H1 (cell line): Measurements from ENCODE around the gene NBAS. TPM values are rescaled to one million over a fixed set of nuclear protein-coding genes. Genes with fewer than 3 reads are reported as not detected.

Experiments
- CTCF ChIA-PET: fragments of 300-600 bp; sonication (Branson Sonifier 250); formaldehyde crosslinking; loops from one replicate; lab custom pipeline; 2021; ENCODE audit not compliant: partially characterized antibody; lab: Charles Lee
- POLR2A ChIA-PET: fragments of 300-600 bp; sonication (Branson Sonifier 250); formaldehyde crosslinking; loops from one replicate; lab custom pipeline; 2021; ENCODE audit warnings: inconsistent platforms; ENCODE audit not compliant: partially characterized antibody; lab: Charles Lee
- DNase-seq, 2 experiments: peaks; one replicate each; pipeline versions ENCODE4 v3.0.0 to v3.0.0-alpha.2; 2010 to 2022; ENCODE audit warnings: low spot score in 2 of 2, low read depth in 1 of 2, mixed read lengths in 1 of 2
- FAIRE-seq: peaks from 2 replicates; lab custom pipeline; 2011; peaks lifted over from hg19 to GRCh38; lab: Jason Lieb, UNC
- H2AFZ ChIP-seq: 2 replicates; pipeline ENCODE4 v1.8.1; 2012; ENCODE audit warnings: low read length, inconsistent platforms
- H2AK5ac ChIP-seq: 2 replicates; pipeline ENCODE4 v1.6.1; 2013; ENCODE audit warnings: low read depth, low read length
- H2BK120ac ChIP-seq: replicated peaks from 2 replicates; pipeline ENCODE3; 2013; ENCODE audit warnings: low read depth, low read length, inconsistent platforms
- H2BK12ac ChIP-seq: 2 replicates; pipeline ENCODE4 v1.6.1; 2013; ENCODE audit warnings: low read depth, low read length
- H2BK15ac ChIP-seq: 2 replicates; pipeline ENCODE4 v1.6.1; 2013; ENCODE audit warnings: low read length
- H2BK20ac ChIP-seq: 2 replicates; pipeline ENCODE4 v1.6.1; 2013; ENCODE audit warnings: low read length
- H2BK5ac ChIP-seq: 2 replicates; pipeline ENCODE4 v1.6.1; 2013; ENCODE audit warnings: low read depth, low read length
- H3K14ac ChIP-seq: 2 replicates; pipeline ENCODE4 v1.6.1; 2013; ENCODE audit warnings: inconsistent platforms; ENCODE audit not compliant: insufficient read length
- H3K18ac ChIP-seq: 2 replicates; pipeline ENCODE4 v1.6.1; 2013; ENCODE audit warnings: low read length; ENCODE audit errors: extremely low read depth
- H3K23ac ChIP-seq: 2 replicates; pipeline ENCODE4 v1.6.1; 2013; ENCODE audit warnings: inconsistent platforms; ENCODE audit not compliant: insufficient read length
- H3K23me2 ChIP-seq: 2 replicates; pipeline ENCODE4 v1.6.1; 2013; ENCODE audit warnings: low read depth, low read length
- H3K27ac ChIP-seq: 2 replicates; pipeline ENCODE4 v1.6.1; 2011; ENCODE audit warnings: low read depth, low read length, inconsistent platforms
- H3K27me3 ChIP-seq, 4 experiments: replicated peaks in 1 of 4; 1 replicate in 1 of 4; 2 replicates in 3 of 4; pipeline versions ENCODE4 v1.6.1 to v1.8.1; 2011 to 2013; ENCODE audit warnings: low read length in 3 of 4, mild to moderate bottlenecking in 3 of 4, inconsistent platforms in 2 of 4, mixed read lengths in 2 of 4, moderate library complexity in 1 of 4; ENCODE audit not compliant: control insufficient read depth in 3 of 4, insufficient read depth in 3 of 4; ENCODE audit errors: extremely low read depth in 1 of 4
- H3K36me3 ChIP-seq, 4 experiments: 2 replicates each; pipeline versions ENCODE4 v1.6.1 to v1.8.1; 2011 to 2013; ENCODE audit warnings: mild to moderate bottlenecking in 4 of 4, low read length in 3 of 4, moderate library complexity in 2 of 4, control low read depth in 1 of 4, inconsistent platforms in 1 of 4; ENCODE audit not compliant: insufficient read depth in 4 of 4, control insufficient read depth in 2 of 4
- H3K4ac ChIP-seq: replicated peaks from 2 replicates; pipeline ENCODE3; 2013; ENCODE audit warnings: low read length, low read depth, mixed read lengths, inconsistent platforms; ENCODE audit not compliant: insufficient read length
- H3K4me1 ChIP-seq, 4 experiments: replicated peaks in 1 of 4; 1 replicate in 1 of 4; 2 replicates in 3 of 4; pipeline versions ENCODE4 v1.6.1 to v1.8.1; 2011 to 2013; ENCODE audit warnings: low read length in 3 of 4, inconsistent platforms in 2 of 4, mixed read lengths in 1 of 4; ENCODE audit not compliant: insufficient read depth in 4 of 4, control insufficient read depth in 3 of 4
- H3K4me2 ChIP-seq, 2 experiments: 2 replicates each; pipeline versions ENCODE4 v1.6.1 to v1.8.1; 2011 to 2013; ENCODE audit warnings: low read depth in 2 of 2, low read length in 2 of 2, control low read depth in 1 of 2, inconsistent platforms in 1 of 2, mild to moderate bottlenecking in 1 of 2; ENCODE audit not compliant: insufficient read depth in 1 of 2
- H3K4me3 ChIP-seq, 4 experiments: fragments of 200-600, 300-600 bp in 1 of 4; sonication (generic), shearing (Covaris generic), sonication (Bioruptor Twin) in 1 of 4; 2 replicates each; pipeline versions ENCODE4 v1.5.1 to v1.8.1; 2011 to 2016; ENCODE audit warnings: low read length in 4 of 4, low read depth in 3 of 4, control low read depth in 2 of 4, inconsistent platforms in 2 of 4, mild to moderate bottlenecking in 2 of 4, mixed read lengths in 1 of 4, moderate library complexity in 1 of 4; ENCODE audit not compliant: insufficient read depth in 2 of 4; ENCODE audit errors: extremely low read depth in 1 of 4
- H3K56ac ChIP-seq: replicated peaks from 2 replicates; pipeline ENCODE3; 2013; ENCODE audit warnings: low read depth, mild to moderate bottlenecking, mixed read lengths, low read length, inconsistent platforms; ENCODE audit not compliant: insufficient read length
- H3K79me1 ChIP-seq: 2 replicates; pipeline ENCODE4 v1.6.1; 2013; ENCODE audit warnings: low read depth, low read length, control low read depth
- H3K79me2 ChIP-seq, 2 experiments: 2 replicates each; pipeline versions ENCODE4 v1.6.1 to v1.8.1; 2012 to 2013; ENCODE audit warnings: low read length in 2 of 2, mild to moderate bottlenecking in 2 of 2, inconsistent platforms in 1 of 2; ENCODE audit not compliant: insufficient read depth in 2 of 2, control insufficient read depth in 1 of 2
- H3K9ac ChIP-seq, 4 experiments: replicated peaks in 1 of 4; 1 replicate in 1 of 4; 2 replicates in 3 of 4; pipeline versions ENCODE4 v1.6.1 to v1.8.1; 2011 to 2013; ENCODE audit warnings: low read depth in 3 of 4, low read length in 3 of 4, control low read depth in 2 of 4, mild to moderate bottlenecking in 2 of 4, moderate library complexity in 2 of 4, inconsistent platforms in 1 of 4; ENCODE audit errors: extremely low read depth in 1 of 4
- H3K9me3 ChIP-seq, 2 experiments: 2 replicates each; pipeline versions ENCODE4 v1.6.1 to v1.8.1; 2012 to 2013; ENCODE audit warnings: mild to moderate bottlenecking in 2 of 2, moderate library complexity in 2 of 2, control low read depth in 1 of 2, inconsistent platforms in 1 of 2, low read depth in 1 of 2, low read length in 1 of 2, mixed read lengths in 1 of 2; ENCODE audit not compliant: insufficient read depth in 2 of 2
- H4K20me1 ChIP-seq, 2 experiments: replicated peaks in 1 of 2; 2 replicates each; pipeline versions ENCODE3 to v1.8.1; 2011 to 2013; ENCODE audit warnings: inconsistent platforms in 2 of 2, low read length in 2 of 2, mild to moderate bottlenecking in 1 of 2; ENCODE audit not compliant: insufficient read depth in 2 of 2, control insufficient read depth in 1 of 2
- H4K5ac ChIP-seq: 2 replicates; pipeline ENCODE4 v1.6.1; 2013; ENCODE audit warnings: low read length, low read depth, mixed read lengths, inconsistent platforms; ENCODE audit not compliant: insufficient read length
- H4K8ac ChIP-seq: 2 replicates; pipeline ENCODE4 v1.8.0; 2013; ENCODE audit warnings: mild to moderate bottlenecking, moderate library complexity, low read length, inconsistent platforms; ENCODE audit not compliant: insufficient read depth; ENCODE audit errors: extremely low read depth
- H4K91ac ChIP-seq: replicated peaks from 2 replicates; pipeline ENCODE3; 2013; ENCODE audit warnings: low read length, mixed read lengths, inconsistent platforms; ENCODE audit not compliant: insufficient read length
- CBX5 ChIP-seq: fragments of 300-800, 300-1000 bp; sonication (generic); IDR thresholded peaks from 2 replicates; pipeline ENCODE4 v1.7.1; 2016; ENCODE audit warnings: antibody characterized with exemption, low read length, low read depth
- CEBPB ChIP-seq: IDR thresholded peaks from 2 replicates; pipeline ENCODE4 v1.6.1; 2012; ENCODE audit warnings: low read depth, low read length
- CHD1 ChIP-seq: IDR thresholded peaks from 2 replicates; pipeline ENCODE4 v1.6.1; 2012; ENCODE audit warnings: low read depth, low read length, improper control_type of control experiment
- CTCF ChIP-seq, 3 experiments: IDR thresholded peaks; 1 replicate in 2 of 3; 2 replicates in 1 of 3; pipeline versions ENCODE4 v1.5.1 to v1.6.1; 2011; ENCODE audit warnings: low read length in 3 of 3, mild to moderate bottlenecking in 3 of 3, inconsistent platforms in 2 of 3, low read depth in 1 of 3, moderate library complexity in 1 of 3; ENCODE audit not compliant: insufficient read depth in 1 of 3; ENCODE audit errors: control extremely low read depth in 1 of 3
- E2F6 ChIP-seq: IDR thresholded peaks from 2 replicates; pipeline ENCODE4 v1.6.1; 2012; ENCODE audit warnings: inconsistent platforms
- KDM4A ChIP-seq: IDR thresholded peaks from one replicate; pipeline ENCODE4 v1.7.1; 2012; ENCODE audit warnings: low read depth, mild to moderate bottlenecking, moderate library complexity, low read length, inconsistent platforms; ENCODE audit not compliant: severe bottlenecking
- NRF1 ChIP-seq: IDR thresholded peaks from 2 replicates; pipeline ENCODE4 v1.6.1; 2011; ENCODE audit warnings: mild to moderate bottlenecking, low read depth, low read length, improper control_type of control experiment
- RBBP5 ChIP-seq: IDR thresholded peaks from 2 replicates; pipeline ENCODE4 v1.7.1; 2012; ENCODE audit warnings: low read depth, mild to moderate bottlenecking, inconsistent platforms, low read length, moderate library complexity, borderline replicate concordance
- RNF2 ChIP-seq: fragments of 200-900, 300-1000 bp; sonication (generic); IDR thresholded peaks from 2 replicates; pipeline ENCODE4 v1.7.1; 2016; ENCODE audit warnings: borderline replicate concordance, low read depth, mild to moderate bottlenecking, antibody characterized with exemption, low read length; ENCODE audit not compliant: poor library complexity, severe bottlenecking; ENCODE audit errors: missing control alignments
- SIX5 ChIP-seq: IDR thresholded peaks from 2 replicates; pipeline ENCODE4 v1.6.1; 2011; ENCODE audit warnings: mild to moderate bottlenecking, low read depth, low read length
- SP4 ChIP-seq: IDR thresholded peaks from 2 replicates; pipeline ENCODE4 v1.6.1; 2012; ENCODE audit warnings: low read length, inconsistent platforms
- SRF ChIP-seq: IDR thresholded peaks from 2 replicates; pipeline ENCODE4 v1.6.1; 2011; ENCODE audit warnings: mild to moderate bottlenecking, low read depth, low read length, moderate library complexity
- WGBS, 2 experiments: shearing (Covaris generic) in 1 of 2; methylation state at CpG; one replicate each; pipeline versions ENCODE4 v1.1.6 to v1.1.7; 2013 to 2015; ENCODE audit warnings: low lambda C conversion rate in 2 of 2, mixed read lengths in 2 of 2, inconsistent platforms in 1 of 2, low coverage in 1 of 2, missing lambda C conversion rate in 1 of 2; ENCODE audit not compliant: insufficient replicate concordance in 2 of 2, insufficient coverage in 1 of 2, insufficient read length in 1 of 2; ENCODE audit errors: extremely low coverage in 1 of 2, missing lambda C conversion rate in 1 of 2; 5-methylcytosine and 5-hydroxymethylcytosine counted together
- polyA plus RNA-seq, 7 experiments: library from polyadenylated mRNA; depleted of rRNA in 3 of 7; stranded (reverse) in 5 of 7; unstranded in 2 of 7; fragments of >200 nt in 5 of 7; fragments of 200-250 nt in 2 of 7; gene quantifications; 1 replicate in 5 of 7; 2 replicates in 1 of 7; 4 replicates in 1 of 7; pipeline versions ENCODE4 v1.2.1 to v1.2.3, GENCODE V29; 2011 to 2013; ENCODE audit warnings: missing spikeins in 2 of 7, mixed read lengths in 2 of 7
- total RNA-seq: library from RNA; stranded (reverse); fragmentation: NEBNext Ultra II Directional; extraction: Animal tissue kit (Norgen Biotek cat#: 25700); gene quantifications from 2 replicates; pipeline ENCODE4 v1.2.1, GENCODE V29; 2021

The NBAS gene
- total and polyA plus RNA-seq, 2 of the 8 experiments (the other 6 are each of a cell fraction or from before 2014, with no cell fraction given), result 19.6 to 34.8 TPM

DNA sequence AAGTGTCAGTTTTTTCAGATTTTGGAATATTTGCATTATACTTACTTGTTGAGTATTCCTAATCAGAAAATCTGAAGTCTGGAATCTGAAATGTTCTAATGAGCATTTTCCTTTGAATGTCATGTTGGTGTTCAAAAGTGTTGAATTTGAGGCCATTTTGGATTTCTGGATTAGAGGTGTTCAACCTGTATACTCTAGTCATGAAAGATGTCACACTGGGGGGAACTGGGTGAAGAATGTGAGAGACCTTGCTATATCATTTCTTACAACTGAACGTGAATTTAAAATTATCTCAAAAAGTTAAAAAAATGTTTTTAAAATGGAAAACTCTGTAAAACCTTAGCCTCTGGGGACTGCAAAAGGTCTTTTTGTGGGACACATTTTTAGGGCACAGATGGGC is 384.5 kb downstream of the NBAS start:
- Histone ChIP-seq H3K9me3 (no peaks in the 10 kb centered on the region), H3K79me1 (no peaks in the 10 kb centered on the region), H2AK5ac (no peak overlapping the region), H3K23ac (no peak overlapping the region), H4K5ac (no peak overlapping the region), H2BK12ac (no peak overlapping the region), H4K91ac (no peak overlapping the region), H2BK20ac (no peak overlapping the region), H2BK120ac (no peak overlapping the region), H3K14ac (no peak overlapping the region), H3K18ac (no peak overlapping the region), H3K9ac (no peak overlapping the region), H3K27me3 (no peaks in the 10 kb centered on the region), H3K36me3 (no peaks in the 10 kb centered on the region), H3K4me2 (no peak overlapping the region), H4K20me1 (no peaks in the 10 kb centered on the region), H3K79me2 (no peaks in the 10 kb centered on the region), H3K27ac (no peak overlapping the region), H3K4me1 (no peaks in the 10 kb centered on the region; a peak in 1 of 7 replicates), H4K8ac (no peak overlapping the region), H2BK5ac (no peak overlapping the region), H3K4ac (no peak overlapping the region), H2BK15ac (no peak overlapping the region), H3K56ac (no peak overlapping the region), H3K4me3 (no peak overlapping the region), H2AFZ (no peak overlapping the region), H3K23me2 (no peaks in the 10 kb centered on the region)
- ChIA-PET CTCF (no interaction called here), POLR2A (no interaction called here)
- WGBS, 2 experiments, result 84% methylated on average over 1 of the region's 1 CpG; no CpG with 5 or more reads in 1 of the 2 experiments
- FAIRE-seq, result no peak
- no peak for DNase-seq
- TF ChIP-seq SRF (no peak), CEBPB (no peak), E2F6 (no peak), CHD1 (no peak), RNF2 (no peak), SIX5 (no peak), SP4 (no peak), CTCF (IDR thresholded peaks at IDR 0.05; ENCODE audit: control extremely low read depth in 1 of 3, insufficient read depth in 1 of 3, low read depth in 1 of 3, low read length in 3 of 3) (no peak), KDM4A (no peak), NRF1 (no peak), CBX5 (no peak), RBBP5 (no peak)
